GM12874 (cell line): Measurements from ENCODE around the gene AKT3.

Experiments
- CTCF ChIP-seq: IDR thresholded peaks from 2 replicates; pipeline ENCODE4 v1.5.1; 2011; ENCODE audit warnings: low read depth, mild to moderate bottlenecking, control low read depth, low read length, moderate library complexity; ENCODE audit not compliant: insufficient read depth

AKT3 gene

GRCh38 chr1:243770860-243771259 is 79.2 kb downstream of the AKT3 start:
- TF ChIP-seq CTCF = no peak

- TF ChIP-seq CTCF = no peak
Observed at GRCh38 chr1:243765676-243766075, 84.4 kb downstream of the AKT3 start.

GRCh38 chr1:243763806-243764205 is 86.2 kb downstream of the AKT3 start:
- TF ChIP-seq CTCF = no peak

GRCh38 chr1:243758647-243759046 is 91.4 kb downstream of the AKT3 start:
- TF ChIP-seq CTCF = no peak

- no peak for TF ChIP-seq CTCF
Observed at GRCh38 chr1:243756529-243756928, 93.5 kb downstream of the AKT3 start.

GRCh38 chr1:243754348-243754747 is 95.7 kb downstream of the AKT3 start:
- no peak for TF ChIP-seq CTCF

- TF ChIP-seq CTCF = no peak
Observed at GRCh38 chr1:243751506-243751905, 98.5 kb downstream of the AKT3 start.
